ENCODE data around the gene PRPF38B.

DNA sequence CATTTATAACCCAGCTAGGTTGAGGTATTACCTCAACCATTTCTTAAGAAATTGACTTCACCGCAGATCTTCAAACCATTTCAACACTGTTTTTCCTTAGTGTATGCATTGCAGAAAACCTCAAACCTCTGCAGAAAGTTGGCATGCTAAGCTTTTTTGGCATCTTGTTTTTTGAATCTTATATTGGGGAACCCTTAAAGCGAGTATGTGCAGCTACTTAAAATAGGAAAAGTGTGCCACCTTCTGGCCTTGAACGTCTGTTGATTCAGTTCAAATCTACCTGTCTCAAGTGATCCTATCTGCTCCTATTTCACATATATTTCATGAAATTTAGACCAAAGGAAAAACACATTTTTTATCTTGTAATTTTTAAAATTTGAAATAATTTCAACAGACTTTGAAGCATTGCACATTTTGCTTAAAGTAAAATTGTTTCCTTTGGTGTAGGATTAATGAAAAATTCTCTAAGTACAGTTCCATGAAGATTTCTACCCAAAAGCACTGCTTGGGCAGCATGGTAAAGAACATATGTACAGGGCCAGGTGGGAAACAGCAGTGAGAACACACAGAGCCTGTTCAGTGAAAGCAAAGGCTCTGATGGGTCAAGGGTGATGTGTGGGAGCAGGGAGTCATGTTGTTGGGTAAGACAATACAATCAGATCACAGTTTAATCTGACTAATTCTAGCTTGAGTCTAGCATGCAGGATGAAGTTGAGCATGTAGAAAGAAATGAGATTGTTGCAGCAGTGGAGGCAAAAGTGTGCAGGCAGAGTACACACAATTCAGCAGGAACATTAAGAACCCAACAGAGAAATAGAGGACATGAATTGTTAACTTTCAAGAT lies 48.4 kb upstream of the PRPF38B start:
- TF ChIP-seq, protein P1, sequence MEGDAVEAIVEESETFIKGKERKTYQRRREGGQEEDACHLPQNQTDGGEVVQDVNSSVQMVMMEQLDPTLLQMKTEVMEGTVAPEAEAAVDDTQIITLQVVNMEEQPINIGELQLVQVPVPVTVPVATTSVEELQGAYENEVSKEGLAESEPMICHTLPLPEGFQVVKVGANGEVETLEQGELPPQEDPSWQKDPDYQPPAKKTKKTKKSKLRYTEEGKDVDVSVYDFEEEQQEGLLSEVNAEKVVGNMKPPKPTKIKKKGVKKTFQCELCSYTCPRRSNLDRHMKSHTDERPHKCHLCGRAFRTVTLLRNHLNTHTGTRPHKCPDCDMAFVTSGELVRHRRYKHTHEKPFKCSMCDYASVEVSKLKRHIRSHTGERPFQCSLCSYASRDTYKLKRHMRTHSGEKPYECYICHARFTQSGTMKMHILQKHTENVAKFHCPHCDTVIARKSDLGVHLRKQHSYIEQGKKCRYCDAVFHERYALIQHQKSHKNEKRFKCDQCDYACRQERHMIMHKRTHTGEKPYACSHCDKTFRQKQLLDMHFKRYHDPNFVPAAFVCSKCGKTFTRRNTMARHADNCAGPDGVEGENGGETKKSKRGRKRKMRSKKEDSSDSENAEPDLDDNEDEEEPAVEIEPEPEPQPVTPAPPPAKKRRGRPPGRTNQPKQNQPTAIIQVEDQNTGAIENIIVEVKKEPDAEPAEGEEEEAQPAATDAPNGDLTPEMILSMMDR (IDR thresholded peaks at IDR 0.05; ENCODE audit: low read depth, low read length, missing input control) = peak; percentile 50
- TF ChIP-seq, protein P2, sequence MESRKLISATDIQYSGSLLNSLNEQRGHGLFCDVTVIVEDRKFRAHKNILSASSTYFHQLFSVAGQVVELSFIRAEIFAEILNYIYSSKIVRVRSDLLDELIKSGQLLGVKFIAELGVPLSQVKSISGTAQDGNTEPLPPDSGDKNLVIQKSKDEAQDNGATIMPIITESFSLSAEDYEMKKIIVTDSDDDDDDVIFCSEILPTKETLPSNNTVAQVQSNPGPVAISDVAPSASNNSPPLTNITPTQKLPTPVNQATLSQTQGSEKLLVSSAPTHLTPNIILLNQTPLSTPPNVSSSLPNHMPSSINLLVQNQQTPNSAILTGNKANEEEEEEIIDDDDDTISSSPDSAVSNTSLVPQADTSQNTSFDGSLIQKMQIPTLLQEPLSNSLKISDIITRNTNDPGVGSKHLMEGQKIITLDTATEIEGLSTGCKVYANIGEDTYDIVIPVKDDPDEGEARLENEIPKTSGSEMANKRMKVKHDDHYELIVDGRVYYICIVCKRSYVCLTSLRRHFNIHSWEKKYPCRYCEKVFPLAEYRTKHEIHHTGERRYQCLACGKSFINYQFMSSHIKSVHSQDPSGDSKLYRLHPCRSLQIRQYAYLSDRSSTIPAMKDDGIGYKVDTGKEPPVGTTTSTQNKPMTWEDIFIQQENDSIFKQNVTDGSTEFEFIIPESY (IDR thresholded peaks at IDR 0.05) = no peak
- TF ChIP-seq YY1 (IDR thresholded peaks at IDR 0.05) = no peak

Data from liver (tissue), 2 donors.